Vein endothelial cell (primary cell): ENCODE data around the gene SCYL2. TPM values are rescaled to one million over a fixed set of nuclear protein-coding genes. Genes with fewer than 3 reads are reported as not detected.

Experiments used
- small RNA-seq: library from RNA; depleted of rRNA; stranded (forward); fragments of <200 nt; gene quantifications from one replicate; pipeline ENCODE3, GENCODE V24; 2012
- total RNA-seq: library from RNA; depleted of rRNA; stranded (reverse); fragments of >200 nt; gene quantifications from 2 replicates; pipeline ENCODE4 v1.2.3, GENCODE V29; 2012

Gene SCYL2, protein sequence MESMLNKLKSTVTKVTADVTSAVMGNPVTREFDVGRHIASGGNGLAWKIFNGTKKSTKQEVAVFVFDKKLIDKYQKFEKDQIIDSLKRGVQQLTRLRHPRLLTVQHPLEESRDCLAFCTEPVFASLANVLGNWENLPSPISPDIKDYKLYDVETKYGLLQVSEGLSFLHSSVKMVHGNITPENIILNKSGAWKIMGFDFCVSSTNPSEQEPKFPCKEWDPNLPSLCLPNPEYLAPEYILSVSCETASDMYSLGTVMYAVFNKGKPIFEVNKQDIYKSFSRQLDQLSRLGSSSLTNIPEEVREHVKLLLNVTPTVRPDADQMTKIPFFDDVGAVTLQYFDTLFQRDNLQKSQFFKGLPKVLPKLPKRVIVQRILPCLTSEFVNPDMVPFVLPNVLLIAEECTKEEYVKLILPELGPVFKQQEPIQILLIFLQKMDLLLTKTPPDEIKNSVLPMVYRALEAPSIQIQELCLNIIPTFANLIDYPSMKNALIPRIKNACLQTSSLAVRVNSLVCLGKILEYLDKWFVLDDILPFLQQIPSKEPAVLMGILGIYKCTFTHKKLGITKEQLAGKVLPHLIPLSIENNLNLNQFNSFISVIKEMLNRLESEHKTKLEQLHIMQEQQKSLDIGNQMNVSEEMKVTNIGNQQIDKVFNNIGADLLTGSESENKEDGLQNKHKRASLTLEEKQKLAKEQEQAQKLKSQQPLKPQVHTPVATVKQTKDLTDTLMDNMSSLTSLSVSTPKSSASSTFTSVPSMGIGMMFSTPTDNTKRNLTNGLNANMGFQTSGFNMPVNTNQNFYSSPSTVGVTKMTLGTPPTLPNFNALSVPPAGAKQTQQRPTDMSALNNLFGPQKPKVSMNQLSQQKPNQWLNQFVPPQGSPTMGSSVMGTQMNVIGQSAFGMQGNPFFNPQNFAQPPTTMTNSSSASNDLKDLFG
- total RNA-seq, result 51.9 and 65.8 TPM in 2 replicates

DNA sequence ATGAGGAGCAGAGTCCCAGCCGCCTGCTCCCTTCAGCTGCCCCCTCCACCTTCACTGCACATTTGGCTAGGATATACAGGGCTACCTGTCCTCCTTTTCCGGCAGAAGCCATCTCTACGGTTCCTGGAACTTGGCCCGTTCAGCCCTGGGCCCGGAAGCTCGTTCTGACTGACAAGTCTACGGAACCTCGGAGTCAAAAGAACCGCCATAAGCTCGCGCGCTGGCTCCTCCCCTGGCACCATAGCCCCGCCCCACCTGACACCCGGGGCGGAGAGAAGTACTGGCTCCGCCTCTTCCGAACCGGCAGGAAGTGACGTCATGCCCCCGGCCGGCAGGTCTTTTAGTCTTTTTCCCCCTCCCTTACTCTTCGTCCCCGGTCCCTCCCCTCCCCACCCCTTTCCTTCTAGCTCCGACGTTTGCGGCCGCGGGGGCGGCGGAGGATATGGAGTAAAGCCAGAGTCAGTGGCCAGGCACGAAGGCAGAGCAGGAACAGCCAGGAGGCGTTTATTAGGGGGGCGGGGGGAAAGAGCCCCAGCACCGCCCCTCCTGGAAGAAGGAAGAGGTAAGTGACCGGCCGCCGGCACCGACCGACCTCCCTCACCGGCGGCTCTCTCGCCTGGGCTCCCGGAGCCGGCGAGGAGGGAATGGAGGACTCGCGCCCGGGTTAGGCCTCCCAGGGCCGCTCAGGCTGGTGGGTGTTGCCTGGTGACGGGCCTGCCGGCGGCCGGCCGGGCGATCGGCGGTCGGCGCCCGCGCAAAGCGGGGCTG, at the start of gene SCYL2, which contains the start of gene DEPDC4:
Gene SCYL2 (plus strand): TSS at position 343 of the 768 bp plus-strand sequence. CDS start 15,794 bp downstream, outside the sequence.
Gene DEPDC4 (minus strand): TSS at position 245 of the 768 bp plus-strand sequence. CDS start 3 bp downstream, at position 242.

DNA sequence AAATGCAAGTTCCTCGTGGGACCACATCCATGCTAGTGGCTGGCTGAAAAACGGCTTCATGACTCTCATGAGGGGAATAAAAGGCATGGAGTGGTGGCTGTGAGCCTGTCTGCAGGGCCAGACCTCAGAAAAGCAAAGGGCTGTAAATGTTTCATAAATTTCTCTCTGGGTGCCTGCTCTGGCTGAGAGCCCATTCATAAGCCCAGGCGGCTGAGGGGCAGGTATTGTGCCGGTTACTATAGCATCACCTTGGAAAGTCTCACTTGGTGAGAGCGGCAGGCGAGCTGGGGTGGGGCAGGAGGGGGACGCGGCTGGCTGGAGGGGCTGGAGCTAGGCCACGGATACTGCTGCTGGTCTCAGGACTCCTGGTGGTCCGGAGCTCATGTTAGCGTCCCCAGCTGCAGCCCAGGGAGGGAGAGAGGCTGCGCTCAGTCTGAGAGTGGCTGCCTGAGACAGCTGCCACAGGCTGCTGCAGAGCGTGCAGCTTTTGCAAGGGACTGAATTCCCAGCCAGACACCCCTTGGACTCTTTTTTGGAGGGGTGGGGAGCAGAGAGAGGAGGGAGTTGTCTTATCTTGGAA, 89.8 kb downstream of the SCYL2 start, which contains the start of gene SLC17A8:
Gene SLC17A8 (plus strand): TSS at position 431 of the 580 bp plus-strand sequence. CDS start 318 bp downstream, outside the sequence.

Small RNA genes within 50 kb of the gene (small RNA-seq; reads per million reads assigned to genes)
- gene RF00019, result not detected

Other genes starting within 250 kb of the SCYL2 start
- gene BLTP3B, start 124.3 kb upstream of the SCYL2 start, total RNA-seq, result 19.7 and 19.9 TPM in 2 replicates
- 11.9 and 19.3 TPM in 2 replicates for gene ACTR6, start 66.4 kb upstream of the SCYL2 start, total RNA-seq
- gene DEPDC4, start 98 bp upstream of the SCYL2 start, total RNA-seq, result 1.7 TPM in 1 of 2 replicates, not detected in the other
- not detected in 2 replicates for gene SLC17A8, start 89.9 kb downstream of the SCYL2 start, total RNA-seq
- gene NR1H4, start 206.7 kb downstream of the SCYL2 start, total RNA-seq, result not detected in 2 replicates